Measurements from ENCODE around the gene SMPD2. TPM values are rescaled to one million over a fixed set of nuclear protein-coding genes. Genes with fewer than 3 reads are reported as not detected.

SMPD2 gene
- total and polyA plus RNA-seq, 2 experiments from 2014 or later: 5.6 to 10.9 TPM

- H3K4me1 ChIP-seq (ENCODE audit: insufficient read depth): peaks cover 4% of the 10 kb centered on the region; the same call in 1 of the 2 replicates
- peaks cover 52% of the 10 kb centered on the region for H3K36me3 ChIP-seq (ENCODE audit: insufficient read depth)
- Mint-ChIP-seq H3K27me3 (ENCODE audit: insufficient read depth, low read depth, poor library complexity) (peaks cover 2% of the 10 kb centered on the region), H3K4me1 (no peaks in the 10 kb centered on the region), H3K27ac (no peak overlapping the region), H3K36me3 (ENCODE audit: low read depth) (peaks cover 88% of the 10 kb centered on the region), H3K9me3 (no peaks in the 10 kb centered on the region), H3K4me3 (no peak overlapping the region)
- DNase-seq (ENCODE audit: low spot score) (no peak), ATAC-seq (no peak)
- no peak overlapping the region for H3K4me3 ChIP-seq
- TF ChIP-seq CREB1 (CRISPR knock-in tag; IDR thresholded peaks at IDR 0.05; ENCODE audit: low read depth): no peak
- TF ChIP-seq, protein P1, sequence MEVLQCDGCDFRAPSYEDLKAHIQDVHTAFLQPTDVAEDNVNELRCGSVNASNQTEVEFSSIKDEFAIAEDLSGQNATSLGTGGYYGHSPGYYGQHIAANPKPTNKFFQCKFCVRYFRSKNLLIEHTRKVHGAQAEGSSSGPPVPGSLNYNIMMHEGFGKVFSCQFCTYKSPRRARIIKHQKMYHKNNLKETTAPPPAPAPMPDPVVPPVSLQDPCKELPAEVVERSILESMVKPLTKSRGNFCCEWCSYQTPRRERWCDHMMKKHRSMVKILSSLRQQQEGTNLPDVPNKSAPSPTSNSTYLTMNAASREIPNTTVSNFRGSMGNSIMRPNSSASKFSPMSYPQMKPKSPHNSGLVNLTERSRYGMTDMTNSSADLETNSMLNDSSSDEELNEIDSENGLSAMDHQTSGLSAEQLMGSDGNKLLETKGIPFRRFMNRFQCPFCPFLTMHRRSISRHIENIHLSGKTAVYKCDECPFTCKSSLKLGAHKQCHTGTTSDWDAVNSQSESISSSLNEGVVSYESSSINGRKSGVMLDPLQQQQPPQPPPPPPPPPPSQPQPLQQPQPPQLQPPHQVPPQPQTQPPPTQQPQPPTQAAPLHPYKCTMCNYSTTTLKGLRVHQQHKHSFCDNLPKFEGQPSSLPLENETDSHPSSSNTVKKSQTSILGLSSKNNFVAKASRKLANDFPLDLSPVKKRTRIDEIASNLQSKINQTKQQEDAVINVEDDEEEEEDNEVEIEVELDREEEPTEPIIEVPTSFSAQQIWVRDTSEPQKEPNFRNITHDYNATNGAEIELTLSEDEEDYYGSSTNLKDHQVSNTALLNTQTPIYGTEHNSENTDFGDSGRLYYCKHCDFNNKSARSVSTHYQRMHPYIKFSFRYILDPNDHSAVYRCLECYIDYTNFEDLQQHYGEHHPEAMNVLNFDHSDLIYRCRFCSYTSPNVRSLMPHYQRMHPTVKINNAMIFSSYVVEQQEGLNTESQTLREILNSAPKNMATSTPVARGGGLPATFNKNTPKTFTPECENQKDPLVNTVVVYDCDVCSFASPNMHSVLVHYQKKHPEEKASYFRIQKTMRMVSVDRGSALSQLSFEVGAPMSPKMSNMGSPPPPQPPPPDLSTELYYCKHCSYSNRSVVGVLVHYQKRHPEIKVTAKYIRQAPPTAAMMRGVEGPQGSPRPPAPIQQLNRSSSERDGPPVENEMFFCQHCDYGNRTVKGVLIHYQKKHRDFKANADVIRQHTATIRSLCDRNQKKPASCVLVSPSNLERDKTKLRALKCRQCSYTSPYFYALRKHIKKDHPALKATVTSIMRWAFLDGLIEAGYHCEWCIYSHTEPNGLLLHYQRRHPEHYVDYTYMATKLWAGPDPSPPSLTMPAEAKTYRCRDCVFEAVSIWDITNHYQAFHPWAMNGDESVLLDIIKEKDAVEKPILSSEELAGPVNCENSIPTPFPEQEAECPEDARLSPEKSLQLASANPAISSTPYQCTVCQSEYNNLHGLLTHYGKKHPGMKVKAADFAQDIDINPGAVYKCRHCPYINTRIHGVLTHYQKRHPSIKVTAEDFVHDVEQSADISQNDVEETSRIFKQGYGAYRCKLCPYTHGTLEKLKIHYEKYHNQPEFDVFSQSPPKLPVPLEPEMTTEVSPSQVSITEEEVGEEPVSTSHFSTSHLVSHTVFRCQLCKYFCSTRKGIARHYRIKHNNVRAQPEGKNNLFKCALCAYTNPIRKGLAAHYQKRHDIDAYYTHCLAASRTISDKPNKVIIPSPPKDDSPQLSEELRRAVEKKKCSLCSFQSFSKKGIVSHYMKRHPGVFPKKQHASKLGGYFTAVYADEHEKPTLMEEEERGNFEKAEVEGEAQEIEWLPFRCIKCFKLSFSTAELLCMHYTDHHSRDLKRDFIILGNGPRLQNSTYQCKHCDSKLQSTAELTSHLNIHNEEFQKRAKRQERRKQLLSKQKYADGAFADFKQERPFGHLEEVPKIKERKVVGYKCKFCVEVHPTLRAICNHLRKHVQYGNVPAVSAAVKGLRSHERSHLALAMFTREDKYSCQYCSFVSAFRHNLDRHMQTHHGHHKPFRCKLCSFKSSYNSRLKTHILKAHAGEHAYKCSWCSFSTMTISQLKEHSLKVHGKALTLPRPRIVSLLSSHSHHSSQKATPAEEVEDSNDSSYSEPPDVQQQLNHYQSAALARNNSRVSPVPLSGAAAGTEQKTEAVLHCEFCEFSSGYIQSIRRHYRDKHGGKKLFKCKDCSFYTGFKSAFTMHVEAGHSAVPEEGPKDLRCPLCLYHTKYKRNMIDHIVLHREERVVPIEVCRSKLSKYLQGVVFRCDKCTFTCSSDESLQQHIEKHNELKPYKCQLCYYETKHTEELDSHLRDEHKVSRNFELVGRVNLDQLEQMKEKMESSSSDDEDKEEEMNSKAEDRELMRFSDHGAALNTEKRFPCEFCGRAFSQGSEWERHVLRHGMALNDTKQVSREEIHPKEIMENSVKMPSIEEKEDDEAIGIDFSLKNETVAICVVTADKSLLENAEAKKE (CRISPR knock-in tag; IDR thresholded peaks at IDR 0.05): no peak
- TF ChIP-seq, protein P2, sequence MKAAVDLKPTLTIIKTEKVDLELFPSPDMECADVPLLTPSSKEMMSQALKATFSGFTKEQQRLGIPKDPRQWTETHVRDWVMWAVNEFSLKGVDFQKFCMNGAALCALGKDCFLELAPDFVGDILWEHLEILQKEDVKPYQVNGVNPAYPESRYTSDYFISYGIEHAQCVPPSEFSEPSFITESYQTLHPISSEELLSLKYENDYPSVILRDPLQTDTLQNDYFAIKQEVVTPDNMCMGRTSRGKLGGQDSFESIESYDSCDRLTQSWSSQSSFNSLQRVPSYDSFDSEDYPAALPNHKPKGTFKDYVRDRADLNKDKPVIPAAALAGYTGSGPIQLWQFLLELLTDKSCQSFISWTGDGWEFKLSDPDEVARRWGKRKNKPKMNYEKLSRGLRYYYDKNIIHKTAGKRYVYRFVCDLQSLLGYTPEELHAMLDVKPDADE (IDR thresholded peaks at IDR 0.05): no peak
- no peak overlapping the region for H2AFZ ChIP-seq
- H3K27me3 ChIP-seq (ENCODE audit: insufficient read depth): no peaks in the 10 kb centered on the region
- H3F3A ChIP-seq (replicated peaks; ENCODE audit: low read depth): no peaks in the 10 kb centered on the region
- H3K9me2 ChIP-seq (ENCODE audit: insufficient read depth): no peaks in the 10 kb centered on the region
- no peak overlapping the region for H3K4me2 ChIP-seq
- H4K20me1 ChIP-seq (replicated peaks; ENCODE audit: insufficient read depth): peaks cover 25% of the 10 kb centered on the region
- peaks cover 43% of the 10 kb centered on the region for H3K79me2 ChIP-seq (replicated peaks; ENCODE audit: insufficient read depth)
- H3K27ac ChIP-seq (ENCODE audit: low read depth): no peak overlapping the region
Observed at GRCh38 chr6:109472132-109472995, 31.8 kb downstream of the SMPD2 start.

Data from GM23338 (cell line).